Fibroblast of upper back skin (primary cell): Measurements from ENCODE around the gene TXNIP.

Experiments used
- DNase-seq: peaks from one replicate; pipeline ENCODE4 v3.0.0-alpha.2; 2013

TXNIP gene

GRCh38 chr1:145983960-145984830 is 12.2 kb downstream of the TXNIP start:
- no peak for DNase-seq

GRCh38 chr1:145983206-145983675 is 13.1 kb downstream of the TXNIP start:
- DNase-seq: no peak

GRCh38 chr1:145982010-145982723 is 14.2 kb downstream of the TXNIP start:
- no peak for DNase-seq

GRCh38 chr1:145980457-145980994 is 15.9 kb downstream of the TXNIP start:
- DNase-seq: no peak

GRCh38 chr1:145979746-145980456 is 16.5 kb downstream of the TXNIP start:
- peak; percentile 36 for DNase-seq

- peak; percentile 100 for DNase-seq
These were observed 17.3 kb downstream of the TXNIP start for GRCh38 chr1:145978854-145979745.

- DNase-seq: no peak
These were observed 17.9 kb downstream of the TXNIP start for GRCh38 chr1:145978471-145978853.

- peak; percentile 84 for DNase-seq
These were observed 18.6 kb downstream of the TXNIP start for GRCh38 chr1:145977486-145978470.

GRCh38 chr1:145977016-145977415 is 19.4 kb downstream of the TXNIP start:
- DNase-seq: no peak

GRCh38 chr1:145975216-145975615 is 21.2 kb downstream of the TXNIP start:
- DNase-seq: no peak

- no peak for DNase-seq
These were observed 21.7 kb downstream of the TXNIP start for GRCh38 chr1:145974721-145975120.

- DNase-seq: no peak
These were observed 23.8 kb downstream of the TXNIP start for GRCh38 chr1:145972580-145972979.

GRCh38 chr1:145967288-145967687 is 29.1 kb downstream of the TXNIP start:
- no peak for DNase-seq

- no peak for DNase-seq
These were observed 31.1 kb downstream of the TXNIP start for GRCh38 chr1:145965119-145965744.

GRCh38 chr1:145964328-145965118 is 31.9 kb downstream of the TXNIP start, which contains the start of the genes ANKRD34A and POLR3GL:
TSS of gene ANKRD34A (minus strand) at chr1:145964575. CDS start at chr1:145961759, 2,816 bp downstream.
TSS of gene POLR3GL (plus strand) at chr1:145964690. CDS start at chr1:145974866, 10,176 bp downstream.
- DNase-seq: peak; percentile 91

- DNase-seq: peak; percentile 87
These were observed 32.9 kb downstream of the TXNIP start for GRCh38 chr1:145963265-145964019.

GRCh38 chr1:145962157-145963102 is 33.9 kb downstream of the TXNIP start:
- no peak for DNase-seq
